Calu3 (cell line): ENCODE measurements around the gene BCAS1. TPM values are rescaled to one million over a fixed set of nuclear protein-coding genes. Genes with fewer than 3 reads are reported as not detected.

ENCODE experiments used
- BruUV-seq: library from RNA; stranded (reverse); fragments of 400-500 nt; replicated peaks from 2 replicates; lab custom pipeline; 2021; lab: Mats Ljungman, UMichigan
- CTCF ChIA-PET: fragments of 300-600 bp; sonication (Branson Sonifier 250); formaldehyde crosslinking; loops from one replicate; lab custom pipeline; 2022; ENCODE audit warnings: antibody characterized with exemption; lab: Charles Lee
- DNase-seq: peaks from one replicate; pipeline ENCODE4 v3.0.0; 2022
- H3K27ac Mint-ChIP-seq: one replicate; pipeline ENCODE4 v1.8.0; 2022; ENCODE audit warnings: mixed read lengths; ENCODE audit not compliant: unreplicated experiment
- H3K27me3 Mint-ChIP-seq: one replicate; pipeline ENCODE4 v1.8.0; 2022; ENCODE audit warnings: mixed read lengths; ENCODE audit not compliant: unreplicated experiment
- H3K36me3 Mint-ChIP-seq: one replicate; pipeline ENCODE4 v1.8.0; 2022; ENCODE audit warnings: mild to moderate bottlenecking, moderate library complexity, mixed read lengths; ENCODE audit not compliant: insufficient read depth, unreplicated experiment
- H3K4me1 Mint-ChIP-seq: one replicate; pipeline ENCODE4 v1.8.0; 2022; ENCODE audit warnings: mild to moderate bottlenecking, low read depth, mixed read lengths; ENCODE audit not compliant: unreplicated experiment
- H3K4me3 Mint-ChIP-seq: one replicate; pipeline ENCODE4 v1.8.0; 2022; ENCODE audit warnings: mild to moderate bottlenecking, low read depth, moderate library complexity, mixed read lengths; ENCODE audit not compliant: unreplicated experiment
- H3K9me3 Mint-ChIP-seq: one replicate; pipeline ENCODE4 v1.8.0; 2022; ENCODE audit warnings: low read depth, mixed read lengths; ENCODE audit not compliant: unreplicated experiment
- intact Hi-C: fragments of 100-400 bp; cut with micrococcal nuclease; formaldehyde crosslinking; loops from one replicate; pipeline ENCODE4 v1.10.0; 2022; ENCODE audit not compliant: unreplicated experiment
- total RNA-seq: library from RNA; stranded (reverse); gene quantifications from 2 replicates; pipeline ENCODE4 v1.2.3, GENCODE V29; 2022
- TF ChIP-seq, protein P1 (sequence below): fragments of 200-600 bp; IDR thresholded peaks from one replicate; pipeline ENCODE4 v1.8.0; 2022; ENCODE audit warnings: antibody characterized with exemption; ENCODE audit not compliant: unreplicated experiment

The BCAS1 gene
- total RNA-seq, 1 experiment from 2014 or later = 11.1 TPM

DNA sequence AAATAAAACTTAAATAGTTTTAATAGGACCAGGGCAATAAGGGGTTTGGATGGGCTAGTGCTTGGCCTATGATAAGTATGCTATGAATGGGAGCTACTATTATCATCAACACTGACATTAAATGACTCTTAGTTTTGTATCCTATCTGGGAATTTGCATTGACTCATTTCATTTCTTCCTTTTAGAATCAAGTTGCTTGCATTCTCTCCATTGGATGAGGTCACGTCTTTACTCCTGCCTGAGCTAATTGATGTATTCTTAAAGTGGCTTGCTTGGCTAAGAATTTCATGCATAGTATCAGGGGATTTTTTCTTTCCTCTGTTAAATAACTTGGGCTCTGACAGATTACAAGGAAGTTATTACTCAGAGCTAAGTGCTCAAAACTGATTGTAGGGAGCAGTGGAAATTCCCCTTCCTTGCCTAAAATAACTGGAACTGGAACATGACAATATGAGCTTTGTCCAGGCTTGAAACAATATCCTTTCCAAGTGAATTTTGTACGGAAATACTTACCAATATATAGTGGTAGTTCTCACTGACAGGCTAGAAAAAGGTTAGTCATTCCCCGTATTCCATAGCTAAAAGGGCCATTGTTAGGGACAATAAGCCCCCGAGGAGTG, 169.9 kb downstream of the BCAS1 start:
- peak overlapping the region; percentile 49 for H3K4me3 Mint-ChIP-seq
- no peaks in the 10 kb centered on the region for H3K27me3 Mint-ChIP-seq
- intact Hi-C loops = loop anchor here (1.0 kb wide), 1 partner anchor 30 kb away; no protein-coding TSS in a partner anchor
- H3K4me1 Mint-ChIP-seq = peaks cover 70% of the 10 kb centered on the region
- peak overlapping the region; percentile 89 for H3K27ac Mint-ChIP-seq
- DNase-seq = no peak
- peaks cover 19% of the 10 kb centered on the region for H3K36me3 Mint-ChIP-seq
- no TSS peak for BruUV-seq
- peaks cover 2% of the 10 kb centered on the region for H3K9me3 Mint-ChIP-seq
- CTCF ChIA-PET = interaction anchor here (0.6 to 4.5 kb wide), 19 partner anchors 15 to 1678 kb away, joined by 3 to 60 read pairs (median 6); no protein-coding TSS in a partner anchor
- TF ChIP-seq, protein P1, sequence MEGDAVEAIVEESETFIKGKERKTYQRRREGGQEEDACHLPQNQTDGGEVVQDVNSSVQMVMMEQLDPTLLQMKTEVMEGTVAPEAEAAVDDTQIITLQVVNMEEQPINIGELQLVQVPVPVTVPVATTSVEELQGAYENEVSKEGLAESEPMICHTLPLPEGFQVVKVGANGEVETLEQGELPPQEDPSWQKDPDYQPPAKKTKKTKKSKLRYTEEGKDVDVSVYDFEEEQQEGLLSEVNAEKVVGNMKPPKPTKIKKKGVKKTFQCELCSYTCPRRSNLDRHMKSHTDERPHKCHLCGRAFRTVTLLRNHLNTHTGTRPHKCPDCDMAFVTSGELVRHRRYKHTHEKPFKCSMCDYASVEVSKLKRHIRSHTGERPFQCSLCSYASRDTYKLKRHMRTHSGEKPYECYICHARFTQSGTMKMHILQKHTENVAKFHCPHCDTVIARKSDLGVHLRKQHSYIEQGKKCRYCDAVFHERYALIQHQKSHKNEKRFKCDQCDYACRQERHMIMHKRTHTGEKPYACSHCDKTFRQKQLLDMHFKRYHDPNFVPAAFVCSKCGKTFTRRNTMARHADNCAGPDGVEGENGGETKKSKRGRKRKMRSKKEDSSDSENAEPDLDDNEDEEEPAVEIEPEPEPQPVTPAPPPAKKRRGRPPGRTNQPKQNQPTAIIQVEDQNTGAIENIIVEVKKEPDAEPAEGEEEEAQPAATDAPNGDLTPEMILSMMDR = no peak

DNA sequence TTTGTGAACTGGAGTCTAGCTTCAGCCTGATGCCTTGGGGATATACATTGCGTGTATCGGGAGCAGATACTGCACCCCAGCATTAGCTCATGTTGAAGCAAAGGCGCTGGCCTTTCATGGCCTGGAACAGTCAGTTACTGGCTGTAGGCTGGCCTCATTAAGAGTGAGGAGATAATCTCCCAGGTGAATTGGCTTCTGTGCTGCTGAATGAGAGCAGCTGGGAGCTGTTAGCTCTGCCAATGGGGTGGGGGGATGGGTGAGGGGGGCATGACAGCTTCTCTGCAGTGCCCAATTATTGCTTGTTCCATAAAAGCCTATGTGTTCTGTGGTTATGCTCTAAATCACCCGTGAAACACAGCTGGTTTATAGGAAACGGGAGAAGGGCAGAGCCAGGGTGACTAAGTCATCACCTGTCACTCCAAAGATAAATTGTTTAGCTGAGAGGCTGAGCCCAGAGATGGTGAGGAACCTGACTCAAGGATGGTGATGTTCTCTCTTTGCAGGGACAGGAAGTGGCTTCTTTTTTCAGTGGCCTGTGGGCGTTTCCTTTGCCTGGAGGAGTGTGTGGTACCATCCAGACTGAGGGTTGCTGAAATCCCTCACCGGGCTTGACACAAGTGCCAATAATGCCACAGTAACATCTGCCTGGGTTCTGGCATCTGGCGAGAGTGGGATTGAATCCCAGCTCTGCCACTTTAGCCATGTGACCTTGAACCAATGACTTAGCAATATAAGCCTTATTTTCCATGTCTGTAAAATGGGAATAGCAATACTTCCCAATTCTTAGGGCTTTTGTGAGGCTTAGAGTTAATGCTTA, 170.8 kb downstream of the BCAS1 start:
- Mint-ChIP-seq H3K4me1 (peaks cover 62% of the 10 kb centered on the region), H3K27me3 (no peaks in the 10 kb centered on the region), H3K4me3 (no peak overlapping the region), H3K9me3 (no peaks in the 10 kb centered on the region), H3K27ac (peak overlapping the region; percentile 89), H3K36me3 (peaks cover 19% of the 10 kb centered on the region)
- BruUV-seq = no TSS peak
- intact Hi-C loops = loop anchor here (1.0 kb wide), 1 partner anchor 29 kb away; no protein-coding TSS in a partner anchor
- CTCF ChIA-PET = interaction anchor here (0.5 to 4.5 kb wide), 18 partner anchors 14 to 675 kb away, joined by 3 to 60 read pairs (median 4); no protein-coding TSS in a partner anchor
- DNase-seq = peak; percentile 50
- TF ChIP-seq, protein P1 = no peak

DNA sequence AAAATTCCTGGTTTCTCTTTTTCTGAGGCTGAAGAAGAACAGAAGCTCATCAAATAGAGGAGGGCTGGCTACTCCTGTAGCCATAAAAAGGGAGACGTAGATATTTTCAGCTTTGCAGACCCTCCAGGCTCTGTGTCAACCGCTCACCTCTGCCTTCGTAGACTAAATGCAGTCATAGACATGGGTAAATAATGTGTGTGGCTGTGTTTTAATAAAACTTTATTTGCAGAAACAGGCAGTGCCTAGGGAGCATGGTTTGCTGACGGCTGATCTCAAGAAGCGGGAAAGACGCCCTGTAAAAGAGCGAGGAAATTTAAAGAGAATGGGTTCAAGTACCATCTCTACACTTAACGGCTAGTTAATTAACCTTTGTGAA, 171.8 kb downstream of the BCAS1 start:
- no peak overlapping the region for H3K27ac Mint-ChIP-seq
- DNase-seq = no peak
- intact Hi-C loops = no loop called here
- BruUV-seq = no TSS peak
- CTCF ChIA-PET = interaction anchor here (0.6 to 4.5 kb wide), 4 partner anchors 8 to 163 kb away, joined by 3 to 60 read pairs (median 11); no protein-coding TSS in a partner anchor
- H3K9me3 Mint-ChIP-seq = no peaks in the 10 kb centered on the region
- peaks cover 59% of the 10 kb centered on the region for H3K4me1 Mint-ChIP-seq
- H3K27me3 Mint-ChIP-seq = no peaks in the 10 kb centered on the region
- TF ChIP-seq, protein P1 = no peak
- H3K4me3 Mint-ChIP-seq = no peak overlapping the region
- peaks cover 19% of the 10 kb centered on the region for H3K36me3 Mint-ChIP-seq

DNA sequence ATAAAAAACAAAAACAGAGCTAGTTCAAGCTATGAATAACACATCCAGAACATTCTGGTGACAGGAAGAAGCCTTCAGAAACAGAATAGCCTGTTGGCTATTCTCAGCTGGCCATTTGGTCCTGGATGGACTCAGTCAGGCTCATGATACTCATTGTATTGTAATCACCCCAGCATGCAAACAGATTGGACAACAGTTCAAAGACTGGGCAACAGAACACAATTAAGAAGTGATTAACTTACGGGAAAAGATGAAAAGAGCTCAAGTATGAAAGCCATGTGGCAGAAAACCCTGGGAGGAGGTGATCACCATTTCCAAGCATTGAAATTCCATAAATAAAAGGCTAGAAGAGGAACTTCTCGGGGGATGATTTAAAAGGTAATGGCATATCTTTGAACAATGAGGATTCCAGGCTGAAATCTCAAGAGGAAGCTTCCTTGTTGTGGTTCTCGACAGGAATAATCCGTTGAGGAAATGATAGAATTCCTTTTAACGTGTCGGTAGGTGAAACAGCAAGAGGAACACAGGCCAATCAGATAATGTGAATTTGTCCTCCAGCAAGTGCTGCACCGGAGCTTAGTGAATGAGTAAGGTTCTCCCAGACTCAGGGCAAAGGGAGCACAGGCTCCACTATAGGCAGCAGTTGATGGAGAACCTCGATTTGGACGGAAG, 172.4 kb downstream of the BCAS1 start:
- no peak overlapping the region for H3K27ac Mint-ChIP-seq
- H3K4me3 Mint-ChIP-seq = no peak overlapping the region
- CTCF ChIA-PET = interaction anchor here (0.6 to 1.0 kb wide), 3 partner anchors 8 to 162 kb away, joined by 3 read pairs; no protein-coding TSS in a partner anchor

More for the DNA sequence above, 172.4 kb downstream of the BCAS1 start:
- no peak for DNase-seq
- BruUV-seq = no TSS peak
- no peaks in the 10 kb centered on the region for H3K9me3 Mint-ChIP-seq
- intact Hi-C loops = no loop called here
- H3K27me3 Mint-ChIP-seq = no peaks in the 10 kb centered on the region
- H3K4me1 Mint-ChIP-seq = peaks cover 59% of the 10 kb centered on the region
- peaks cover 19% of the 10 kb centered on the region for H3K36me3 Mint-ChIP-seq
- TF ChIP-seq, protein P1 = no peak
